Keratinocyte (primary cell): ENCODE results near the gene PKP2. TPM values are rescaled to one million over a fixed set of nuclear protein-coding genes. Genes with fewer than 3 reads are reported as not detected.

Experiments used
- DNase-seq: peaks from one replicate; pipeline ENCODE4 v3.0.0-alpha.2; 2011; ENCODE audit warnings: low read depth, missing footprints, low spot score
- FAIRE-seq: peaks from 2 replicates; lab custom pipeline; 2011; peaks lifted over from hg19 to GRCh38; lab: Jason Lieb, UNC
- H2AFZ ChIP-seq: 2 replicates; pipeline ENCODE4 v1.6.0; 2012; ENCODE audit warnings: low read length, control low read depth, inconsistent platforms; ENCODE audit not compliant: control insufficient read depth
- H3K27ac ChIP-seq: 2 replicates; pipeline ENCODE4 v1.5.1; 2011; ENCODE audit warnings: low read length; ENCODE audit not compliant: control insufficient read depth, insufficient read depth
- H3K27me3 ChIP-seq: 3 replicates; pipeline ENCODE4 v1.6.0; 2011; ENCODE audit warnings: low read length; ENCODE audit not compliant: control insufficient read depth, insufficient read depth; ENCODE audit errors: extremely low read depth
- H3K36me3 ChIP-seq, 2 experiments: 2 replicates in 1 of 2; 3 replicates in 1 of 2; pipeline ENCODE4 v1.5.1; 2011; ENCODE audit warnings: low read length in 2 of 2, mild to moderate bottlenecking in 1 of 2; ENCODE audit not compliant: control insufficient read depth in 2 of 2, insufficient read depth in 2 of 2; ENCODE audit errors: extremely low read depth in 1 of 2
- H3K4me1 ChIP-seq: 3 replicates; pipeline ENCODE4 v1.5.1; 2011; ENCODE audit warnings: low read length; ENCODE audit not compliant: control insufficient read depth, insufficient read depth; ENCODE audit errors: extremely low read depth
- H3K4me2 ChIP-seq: 3 replicates; pipeline ENCODE4 v1.6.0; 2011; ENCODE audit warnings: low read depth, low read length; ENCODE audit not compliant: control insufficient read depth, insufficient read depth; ENCODE audit errors: extremely low read depth
- H3K4me3 ChIP-seq, 3 experiments: fragments of 200-600 bp in 1 of 3; sonication (generic) in 1 of 3; 2 replicates in 2 of 3; 3 replicates in 1 of 3; pipeline ENCODE4 v1.5.1; 2011 to 2016; ENCODE audit warnings: low read length in 3 of 3, mild to moderate bottlenecking in 3 of 3, control low read depth in 2 of 3, inconsistent platforms in 1 of 3, low read depth in 1 of 3, mixed read lengths in 1 of 3, mixed run types in 1 of 3, moderate library complexity in 1 of 3; ENCODE audit not compliant: control insufficient read depth in 2 of 3, insufficient read depth in 2 of 3; ENCODE audit errors: extremely low read depth in 1 of 3
- H3K79me2 ChIP-seq: 2 replicates; pipeline ENCODE4 v1.6.0; 2012; ENCODE audit warnings: low read length; ENCODE audit not compliant: control insufficient read depth, insufficient read depth
- H3K9ac ChIP-seq: 3 replicates; pipeline ENCODE4 v1.6.0; 2011; ENCODE audit warnings: low read length; ENCODE audit not compliant: control insufficient read depth, insufficient read depth; ENCODE audit errors: extremely low read depth
- H3K9me1 ChIP-seq: 3 replicates; pipeline ENCODE4 v1.6.0; 2011; ENCODE audit warnings: low read length; ENCODE audit not compliant: control insufficient read depth, insufficient read depth; ENCODE audit errors: extremely low read depth
- H3K9me3 ChIP-seq: 2 replicates; pipeline ENCODE4 v1.5.1; 2012; ENCODE audit warnings: low read depth, low read length; ENCODE audit not compliant: control insufficient read depth
- H4K20me1 ChIP-seq: 3 replicates; pipeline ENCODE4 v1.6.0; 2011; ENCODE audit warnings: low read length; ENCODE audit not compliant: control insufficient read depth, insufficient read depth; ENCODE audit errors: extremely low read depth
- EZH2 ChIP-seq: IDR thresholded peaks from one replicate; pipeline ENCODE4 v1.6.1; 2012; ENCODE audit warnings: inconsistent platforms, mild to moderate bottlenecking, low read length, moderate library complexity
- dilution Hi-C: fragments of 300-500 bp; cut with MboI; formaldehyde crosslinking; loops from one replicate; pipeline ENCODE4 v1.7.0; 2020; ENCODE audit warnings: low sequenced_read_pairs; ENCODE audit not compliant: extremely low pct_ligation_motif_present
- polyA plus RNA-seq, 5 experiments: library from polyadenylated mRNA; depleted of rRNA in 3 of 5; stranded (reverse) in 3 of 5; stranded (forward) in 1 of 5; unstranded in 1 of 5; fragments of >200 nt; gene quantifications; 1 replicate in 1 of 5; 2 replicates in 3 of 5; 3 replicates in 1 of 5; pipeline versions ENCODE4 v1.2.1 to v1.2.3, GENCODE V29; 2011 to 2012; ENCODE audit warnings: missing spikeins in 2 of 5, low read depth in 1 of 5, low replicate concordance in 1 of 5
- TF ChIP-seq, protein P1 (sequence below), 3 experiments: IDR thresholded peaks in 1 of 3; conservative IDR thresholded peaks in 1 of 3; optimal IDR thresholded peaks in 1 of 3; 2 replicates in 2 of 3; 3 replicates in 1 of 3; pipeline versions ENCODE3 to v1.5.1; 2011; ENCODE audit warnings: low read length in 3 of 3, mild to moderate bottlenecking in 3 of 3, moderate library complexity in 2 of 3, control low read depth in 1 of 3, inconsistent platforms in 1 of 3; ENCODE audit not compliant: insufficient read depth in 2 of 3; ENCODE audit errors: extremely low read depth in 1 of 3

Gene PKP2
- polyA plus RNA-seq, 1 donor (not counting 4 experiments of a cell fraction or from before 2014, with no cell fraction given): 50.4 TPM

DNA sequence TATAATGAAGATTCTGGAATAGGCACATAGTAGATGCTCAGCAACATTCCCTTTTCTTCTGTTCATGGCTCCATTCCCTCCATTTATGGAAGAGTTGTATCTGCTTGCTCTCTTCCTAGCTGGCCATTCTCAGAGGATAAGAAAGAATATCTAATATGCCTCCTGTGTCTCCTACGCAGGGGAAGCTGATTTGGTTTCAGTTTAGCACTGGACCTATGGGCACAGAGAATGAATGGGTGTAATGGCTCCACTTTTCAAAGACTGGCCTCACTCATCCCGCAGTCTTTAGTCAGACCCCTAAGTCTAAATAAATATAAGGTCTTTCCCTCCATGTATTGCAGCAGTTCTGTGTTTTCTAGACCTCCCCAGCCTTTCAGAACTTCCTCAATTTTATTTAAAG, 2.0 kb downstream of the PKP2 start:
- H3K27ac ChIP-seq: peak overlapping the region; percentile 86
- no peak for DNase-seq

DNA sequence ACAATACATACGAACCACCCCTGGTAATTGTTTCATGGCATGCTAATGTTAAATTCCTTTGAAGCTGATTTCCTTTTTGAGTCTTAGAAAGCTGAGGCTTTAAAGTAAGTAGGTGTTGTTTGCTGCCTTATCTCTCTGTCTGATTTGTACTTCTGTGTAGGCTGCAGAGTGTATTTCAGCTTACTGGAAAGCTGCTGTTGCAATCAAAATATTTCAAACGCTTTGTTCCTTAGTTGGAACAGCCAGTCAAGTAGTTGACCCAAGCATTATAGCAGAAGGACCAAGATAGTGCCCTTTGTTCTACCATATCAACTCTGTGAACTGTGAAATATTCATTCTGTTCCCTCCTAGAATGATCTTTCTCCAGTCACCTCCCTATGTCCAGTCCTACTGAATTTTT, 3.1 kb downstream of the PKP2 start:
- H3K79me2 ChIP-seq: peaks cover 69% of the 10 kb centered on the region
- peak overlapping the region; percentile 94 for H3K4me2 ChIP-seq
- no peaks in the 10 kb centered on the region for H3K9me1 ChIP-seq
- DNase-seq: no peak
- no peaks in the 10 kb centered on the region for H3K36me3 ChIP-seq
- TF ChIP-seq, protein P1, sequence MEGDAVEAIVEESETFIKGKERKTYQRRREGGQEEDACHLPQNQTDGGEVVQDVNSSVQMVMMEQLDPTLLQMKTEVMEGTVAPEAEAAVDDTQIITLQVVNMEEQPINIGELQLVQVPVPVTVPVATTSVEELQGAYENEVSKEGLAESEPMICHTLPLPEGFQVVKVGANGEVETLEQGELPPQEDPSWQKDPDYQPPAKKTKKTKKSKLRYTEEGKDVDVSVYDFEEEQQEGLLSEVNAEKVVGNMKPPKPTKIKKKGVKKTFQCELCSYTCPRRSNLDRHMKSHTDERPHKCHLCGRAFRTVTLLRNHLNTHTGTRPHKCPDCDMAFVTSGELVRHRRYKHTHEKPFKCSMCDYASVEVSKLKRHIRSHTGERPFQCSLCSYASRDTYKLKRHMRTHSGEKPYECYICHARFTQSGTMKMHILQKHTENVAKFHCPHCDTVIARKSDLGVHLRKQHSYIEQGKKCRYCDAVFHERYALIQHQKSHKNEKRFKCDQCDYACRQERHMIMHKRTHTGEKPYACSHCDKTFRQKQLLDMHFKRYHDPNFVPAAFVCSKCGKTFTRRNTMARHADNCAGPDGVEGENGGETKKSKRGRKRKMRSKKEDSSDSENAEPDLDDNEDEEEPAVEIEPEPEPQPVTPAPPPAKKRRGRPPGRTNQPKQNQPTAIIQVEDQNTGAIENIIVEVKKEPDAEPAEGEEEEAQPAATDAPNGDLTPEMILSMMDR (optimal IDR thresholded peaks at IDR 0.05 in 1 of 3, IDR thresholded peaks at IDR 0.05 in 1 of 3, conservative IDR thresholded peaks at IDR 0.05 in 1 of 3; ENCODE audit: extremely low read depth in 1 of 3, insufficient read depth in 2 of 3, low read length in 3 of 3): no peak
- TF ChIP-seq EZH2: no peak
- no peaks in the 10 kb centered on the region for H3K27me3 ChIP-seq
- dilution Hi-C loops: no loop called here
- peak overlapping the region; percentile 15 to 60 (median 53) for H3K4me3 ChIP-seq
- peak overlapping the region; percentile 51 for H3K9ac ChIP-seq
- peak overlapping the region; percentile 75 for H3K27ac ChIP-seq
- H2AFZ ChIP-seq: no peak overlapping the region
- FAIRE-seq: peak; percentile 32
- peaks cover 63% of the 10 kb centered on the region for H3K4me1 ChIP-seq
- H3K9me3 ChIP-seq: no peaks in the 10 kb centered on the region
- no peaks in the 10 kb centered on the region for H4K20me1 ChIP-seq

More for the DNA sequence above, 2.0 kb downstream of the PKP2 start:
- Histone ChIP-seq H3K9me1 (no peaks in the 10 kb centered on the region), H2AFZ (no peak overlapping the region), H3K9me3 (no peaks in the 10 kb centered on the region), H3K4me2 (peak overlapping the region; percentile 94), H3K79me2 (peaks cover 58% of the 10 kb centered on the region), H3K36me3 (no peaks in the 10 kb centered on the region), H3K9ac (peak overlapping the region; percentile 37), H3K4me1 (peaks cover 56% of the 10 kb centered on the region), H4K20me1 (no peaks in the 10 kb centered on the region), H3K27me3 (no peaks in the 10 kb centered on the region), H3K4me3 (peak overlapping the region; percentile 77 to 97 (median 89))
- FAIRE-seq: no peak
- dilution Hi-C loops: no loop called here
- TF ChIP-seq, protein P1 (optimal IDR thresholded peaks at IDR 0.05 in 1 of 3, IDR thresholded peaks at IDR 0.05 in 1 of 3, conservative IDR thresholded peaks at IDR 0.05 in 1 of 3; ENCODE audit: extremely low read depth in 1 of 3, insufficient read depth in 2 of 3, low read length in 3 of 3): no peak
- no peak for TF ChIP-seq EZH2
